K562 (cell line): ENCODE data around the gene ANO9. TPM values are rescaled to one million over a fixed set of nuclear protein-coding genes. Genes with fewer than 3 reads are reported as not detected.

Experiments used
- ATAC-seq: fragments of 200-7000 bp; cut with Tn5 transposase; 3 replicates; pipeline ENCODE4 v1.9.1; 2020; ENCODE audit warnings: moderate library complexity
- BruUV-seq: library from RNA; stranded (reverse); fragments of 400-500 nt; replicated peaks from 2 replicates; lab custom pipeline; 2021; lab: Mats Ljungman, UMichigan
- CTCF ChIA-PET: fragments of 300-600 bp; formaldehyde crosslinking; extraction: SDS; loops from one replicate; lab custom pipeline; 2021; ENCODE audit warnings: low intra/inter-chr PET ratio; lab: Yijun Ruan, JAX
- POLR2A ChIA-PET: fragments of 300-600, 350-650 bp; sonication (Branson Sonifier 250); formaldehyde crosslinking; extraction: SDS; loops from one replicate; lab custom pipeline; 2021; ENCODE audit warnings: antibody characterized with exemption, inconsistent platforms; lab: Yijun Ruan, JAX
- DNase-seq, 4 experiments: peaks; one replicate each; pipeline versions ENCODE4 v3.0.0 to v3.0.0-alpha.2; 2011 to 2018; ENCODE audit warnings: low spot score in 3 of 4, mixed read lengths in 3 of 4; ENCODE audit errors: extremely low read depth in 1 of 4
- FAIRE-seq: peaks from 2 replicates; lab custom pipeline; 2011; peaks lifted over from hg19 to GRCh38; lab: Jason Lieb, UNC
- H2AFZ ChIP-seq: 2 replicates; pipeline ENCODE4 v1.6.0; 2011; ENCODE audit warnings: low read depth, low read length, control low read depth, inconsistent platforms
- H3K27ac ChIP-seq: fragments of 200-600 bp; 3 replicates; pipeline ENCODE4 v1.8.0; 2011; ENCODE audit warnings: low read depth, mild to moderate bottlenecking, control low read depth, inconsistent platforms, low read length, moderate library complexity, mixed read lengths; ENCODE audit errors: extremely low read depth
- H3K27me3 ChIP-seq, 2 experiments: fragments of 300-600 bp in 1 of 2; 2 replicates in 1 of 2; 3 replicates in 1 of 2; pipeline versions ENCODE4 v1.6.0 to v1.8.0; 2011; ENCODE audit warnings: inconsistent platforms in 2 of 2, low read length in 2 of 2, mild to moderate bottlenecking in 1 of 2, mixed read lengths in 1 of 2, moderate library complexity in 1 of 2; ENCODE audit not compliant: control insufficient read depth in 2 of 2, insufficient read depth in 2 of 2
- H3K36me3 ChIP-seq: fragments of 300-600 bp; 3 replicates; pipeline ENCODE4 v1.8.0; 2011; ENCODE audit warnings: mild to moderate bottlenecking, low read length, inconsistent platforms; ENCODE audit not compliant: control insufficient read depth, insufficient read depth
- H3K4me1 ChIP-seq, 2 experiments: fragments of 200-600 bp in 1 of 2; replicated peaks in 1 of 2; 2 replicates in 1 of 2; 3 replicates in 1 of 2; pipeline versions ENCODE4 v1.5.1 to v1.8.0; 2011; ENCODE audit warnings: inconsistent platforms in 2 of 2, low read length in 2 of 2, mild to moderate bottlenecking in 1 of 2, mixed read lengths in 1 of 2, moderate library complexity in 1 of 2; ENCODE audit not compliant: control insufficient read depth in 2 of 2, insufficient read depth in 2 of 2
- H3K4me2 ChIP-seq: 2 replicates; pipeline ENCODE4 v1.6.1; 2011; ENCODE audit warnings: low read length, control low read depth, inconsistent platforms, mixed read lengths; ENCODE audit not compliant: insufficient read depth
- H3K4me3 ChIP-seq: fragments of 200-600 bp; sonication (generic), shearing (Covaris generic); 2 replicates; pipeline ENCODE4 v1.5.1; 2016; ENCODE audit warnings: control low read depth, inconsistent platforms
- H3K79me2 ChIP-seq: fragments of 200-600 bp; 3 replicates; pipeline ENCODE4 v1.8.0; 2011; ENCODE audit warnings: low read length, inconsistent platforms; ENCODE audit not compliant: control insufficient read depth, insufficient read depth
- H3K9ac ChIP-seq, 2 experiments: 2 replicates each; pipeline versions ENCODE4 v1.6.0 to v1.6.1; 2011; ENCODE audit warnings: low read depth in 2 of 2, low read length in 2 of 2, control low read depth in 1 of 2, inconsistent platforms in 1 of 2, mild to moderate bottlenecking in 1 of 2, mixed read lengths in 1 of 2; ENCODE audit not compliant: insufficient read depth in 1 of 2
- H3K9me1 ChIP-seq: one replicate; pipeline ENCODE4 v1.6.0; 2011; ENCODE audit warnings: inconsistent platforms, mild to moderate bottlenecking, low read length, moderate library complexity; ENCODE audit not compliant: control insufficient read depth, insufficient read depth
- H3K9me3 ChIP-seq: replicated peaks from 2 replicates; pipeline ENCODE4 v1.5.1; 2011; ENCODE audit warnings: low read depth, low read length, inconsistent platforms; ENCODE audit not compliant: control insufficient read depth, insufficient read depth
- H4K20me1 ChIP-seq: replicated peaks from 2 replicates; pipeline ENCODE4 v1.6.1; 2011; ENCODE audit warnings: low read length, inconsistent platforms, mixed read lengths; ENCODE audit not compliant: control insufficient read depth, insufficient read depth
- ASH1L ChIP-seq: fragments of 450-650 bp; IDR thresholded peaks from 2 replicates; pipeline ENCODE4 v1.6.1; 2018; ENCODE audit warnings: borderline replicate concordance, mild to moderate bottlenecking, low read depth; ENCODE audit not compliant: partially characterized antibody
- BCOR ChIP-seq: fragments of 450-650 bp; IDR thresholded peaks from 2 replicates; pipeline ENCODE4 v1.6.1; 2016
- BHLHE40 ChIP-seq: IDR thresholded peaks from 2 replicates; pipeline ENCODE4 v1.6.1; 2011; ENCODE audit warnings: low read length, improper control_type of control experiment
- C11orf30 ChIP-seq: fragments of 450-650 bp; IDR thresholded peaks from 2 replicates; pipeline ENCODE4 v1.6.1; 2016; ENCODE audit warnings: low read depth, mild to moderate bottlenecking
- CHCHD3 ChIP-seq: fragments of 250-450 bp; sonication (Bioruptor Pico); IDR thresholded peaks from 2 replicates; pipeline ENCODE4 v2.1.2; 2022; ENCODE audit warnings: mild to moderate bottlenecking
- CREBBP ChIP-seq: IDR thresholded peaks from one replicate; pipeline ENCODE4 v1.6.1; 2012; ENCODE audit warnings: low read depth, mild to moderate bottlenecking, control low read depth, inconsistent platforms, low read length
- HMGN3 ChIP-seq: IDR thresholded peaks from 2 replicates; pipeline ENCODE4 v1.6.1; 2011; ENCODE audit warnings: borderline replicate concordance, low read depth, mild to moderate bottlenecking, mixed read lengths, low read length; ENCODE audit not compliant: insufficient read length; ENCODE audit errors: extremely low read depth
- MAFF ChIP-seq: IDR thresholded peaks from 2 replicates; pipeline ENCODE4 v1.6.1; 2012; ENCODE audit warnings: low read length, improper control_type of control experiment
- MAFG ChIP-seq: fragments of 450-650 bp; conservative IDR thresholded peaks from 2 replicates; pipeline ENCODE4 v1.6.1; 2016; ENCODE audit warnings: missing genetic modification characterization, missing compliant biosample characterization
- MTA3 ChIP-seq: fragments of 450-650 bp; formaldehyde crosslinking; IDR thresholded peaks from 2 replicates; pipeline ENCODE4 v1.6.1; 2017; ENCODE audit warnings: mild to moderate bottlenecking, borderline replicate concordance
- TEAD1 ChIP-seq, 2 experiments: fragments of 450-650 bp in 1 of 2; sonication (generic) in 1 of 2; formaldehyde crosslinking; IDR thresholded peaks; 2 replicates each; pipeline versions ENCODE4 v1.4.0 to v1.8.0; 2020 to 2022; ENCODE audit warnings: mild to moderate bottlenecking in 2 of 2, missing genetic modification reagents in 1 of 2
- YBX1 ChIP-seq: fragments of 450-650 bp; IDR thresholded peaks from 2 replicates; pipeline ENCODE4 v1.7.1; 2016; ENCODE audit warnings: mild to moderate bottlenecking
- ZNF316 ChIP-seq: fragments of 450-650 bp; IDR thresholded peaks from 2 replicates; pipeline ENCODE4 v1.6.1; 2016
- ZNF586 ChIP-seq: fragments of 450-650 bp; formaldehyde crosslinking; conservative IDR thresholded peaks from 2 replicates; pipeline ENCODE4 v1.4.0; 2020; ENCODE audit warnings: mild to moderate bottlenecking, moderate library complexity
- WGBS: fragments of 100-300 bp; shearing (Covaris generic); methylation state at CpG from one replicate; pipeline ENCODE4 v1.1.6; 2016; ENCODE audit warnings: low coverage, mixed read lengths; ENCODE audit not compliant: insufficient coverage; ENCODE audit errors: missing lambda C conversion rate; 5-methylcytosine and 5-hydroxymethylcytosine counted together
- in situ Hi-C: fragments of 300-500 bp; cut with MboI; formaldehyde crosslinking; loops from 4 replicates; pipeline ENCODE4 v1.15.0; 2018; ENCODE audit warnings: inconsistent platforms, mixed read lengths
- intact Hi-C: fragments of 100-400 bp; cut with micrococcal nuclease; formaldehyde crosslinking; loops from 2 replicates; pipeline ENCODE4 v1.14.2; 2022
- polyA plus RNA-seq, 8 experiments: library from polyadenylated mRNA; depleted of rRNA in 4 of 8; stranded (reverse) in 5 of 8; unstranded in 3 of 8; fragments of >200 nt; fragmentation: Nextera tagmentation in 2 of 8; fragmentation: Illumina TruSeq in 1 of 8; extraction: Ambion mirVana in 2 of 8; extraction: Trizol in 1 of 8; gene quantifications; 2 replicates each; pipeline versions ENCODE4 v1.2.1 to v1.2.3, GENCODE V29; 2011 to 2014; ENCODE audit warnings: inconsistent platforms in 1 of 8, missing spikeins in 1 of 8
- total RNA-seq, 7 experiments: library from RNA; depleted of rRNA in 6 of 7; stranded (reverse); fragments of >200 nt in 6 of 7; fragmentation: Illumina TruSeq in 2 of 7; extraction: Trizol in 2 of 7; gene quantifications; 2 replicates each; pipeline versions ENCODE4 v1.2.1 to v1.2.3, GENCODE V29; 2011 to 2021; ENCODE audit warnings: low replicate concordance in 1 of 7

ANO9 gene
- total and polyA plus RNA-seq, 9 of the 15 experiments (the other 6 are each of a cell fraction or from before 2014, with no cell fraction given), result 0.20 to 14.5 (median 4.5) TPM

- no peak overlapping the region for H3K4me2 ChIP-seq
- in situ Hi-C loops, result no loop called here
- intact Hi-C loops, result no loop called here
- peaks cover 2% of the 10 kb centered on the region; the same call in 1 of the 2 replicates for H3K9me3 ChIP-seq
- H3K9me1 ChIP-seq, result no peaks in the 10 kb centered on the region
- H3K27ac ChIP-seq, result no peak overlapping the region
- CTCF ChIA-PET, result no interaction called here
- no peak overlapping the region for H3K9ac ChIP-seq
- POLR2A ChIA-PET, result interaction anchor here (0.7 to 0.9 kb wide), 3 partner anchors 9 to 132 kb away, joined by 3 to 5 read pairs (median 3); no protein-coding TSS in a partner anchor
- DNase-seq (no peak), FAIRE-seq (no peak), ATAC-seq (peak; percentile 37; the same call in 1 of the 3 replicates)
- no peaks in the 10 kb centered on the region for H4K20me1 ChIP-seq
- no peaks in the 10 kb centered on the region for H3K36me3 ChIP-seq
- no peaks in the 10 kb centered on the region for H3K79me2 ChIP-seq
- peaks cover 7 to 35% of the 10 kb centered on the region in 2 experiments; a peak in 4 of 5 replicates for H3K4me1 ChIP-seq
- no peak overlapping the region for H3K4me3 ChIP-seq
- BruUV-seq, result no TSS peak
- TF ChIP-seq C11orf30 (peak; percentile 72), BCOR (no peak), CHCHD3 (no peak), CREBBP (no peak), BHLHE40 (no peak), HMGN3 (no peak), ZNF586 (CRISPR knock-in tag) (no peak), MTA3 (no peak), ASH1L (no peak), TEAD1 (CRISPR knock-in tag; IDR thresholded peaks at IDR 0.05) (no peak), MAFF (peak; percentile 20; the same call in 1 of the 2 replicates), MAFG (tag) (peak; percentile 48; the same call in 1 of the 2 replicates), ZNF316 (peak; percentile 88), YBX1 (no peak)
- no peaks in the 10 kb centered on the region for H3K27me3 ChIP-seq
- WGBS, result 27% methylated on average over 4 of the region's 4 CpGs
- H2AFZ ChIP-seq, result 0 out of 2 replicates have a peak overlapping the region, but pooled peaks have one; percentile 17
Observed at GRCh38 chr11:387193-387793, 54.5 kb downstream of the ANO9 start.
